Activated naive CD4-positive, alpha-beta T cell treated with anti-CD3 and anti-CD28 coated beads for 36 hours (primary cell): ENCODE data around the gene EPPIN. TPM values are rescaled to one million over a fixed set of nuclear protein-coding genes. Genes with fewer than 3 reads are reported as not detected.

Source experiments
- CTCF ChIA-PET: fragments of 350-600 bp; sonication (Branson Sonifier 250); formaldehyde crosslinking; loops from one replicate; lab custom pipeline; 2021; ENCODE audit warnings: antibody characterized with exemption; lab: Charles Lee
- DNase-seq: peaks from one replicate; pipeline ENCODE4 v3.0.0-alpha.2; 2020
- H3K27ac Mint-ChIP-seq: one replicate; pipeline ENCODE4 v1.8.0; 2021; ENCODE audit warnings: mild to moderate bottlenecking, mixed read lengths
- H3K27me3 Mint-ChIP-seq: one replicate; pipeline ENCODE4 v1.8.0; 2021; ENCODE audit warnings: low read depth, mixed read lengths
- H3K36me3 Mint-ChIP-seq: one replicate; pipeline ENCODE4 v1.8.0; 2021; ENCODE audit warnings: low read depth, mixed read lengths
- H3K4me1 Mint-ChIP-seq: one replicate; pipeline ENCODE4 v1.8.0; 2021; ENCODE audit warnings: low read depth, mixed read lengths
- H3K4me3 Mint-ChIP-seq: one replicate; pipeline ENCODE4 v1.8.0; 2021; ENCODE audit warnings: mild to moderate bottlenecking, moderate library complexity, mixed read lengths
- H3K9me3 Mint-ChIP-seq: one replicate; pipeline ENCODE4 v1.8.0; 2021; ENCODE audit warnings: mixed read lengths
- intact Hi-C: fragments of 100-400 bp; cut with micrococcal nuclease; formaldehyde crosslinking; loops from one replicate; pipeline ENCODE4 v1.15.1; 2023
- total RNA-seq, 2 experiments: library from RNA; stranded (reverse); gene quantifications; one replicate each; pipeline ENCODE4 v1.2.3, GENCODE V29; 2021

EPPIN gene
- total RNA-seq, 2 experiments from 2014 or later, result not detected

GRCh38 chr20:45501600-45501999 is 45.6 kb downstream of the EPPIN start:
- Mint-ChIP-seq H3K4me3 (no peak overlapping the region), H3K36me3 (no peaks in the 10 kb centered on the region), H3K27me3 (peaks cover 23% of the 10 kb centered on the region), H3K4me1 (no peaks in the 10 kb centered on the region), H3K27ac (no peak overlapping the region), H3K9me3 (no peaks in the 10 kb centered on the region)
- CTCF ChIA-PET, result interaction anchor here (0.6 to 0.8 kb wide), 2 partner anchors 9 to 24 kb away, joined by 3 read pairs; no protein-coding TSS in a partner anchor
- DNase-seq, result no peak
- intact Hi-C loops, result no loop called here

GRCh38 chr20:45500022-45500421 is 47.2 kb downstream of the EPPIN start:
- CTCF ChIA-PET, result interaction anchor here (0.7 kb wide), 1 partner anchor 50 kb away, joined by 3 read pairs; no protein-coding TSS in a partner anchor

GRCh38 chr20:45497971-45498494 is 49.2 kb downstream of the EPPIN start:
- Mint-ChIP-seq H3K36me3 (no peaks in the 10 kb centered on the region), H3K27me3 (peaks cover 15% of the 10 kb centered on the region), H3K9me3 (no peaks in the 10 kb centered on the region), H3K4me3 (no peak overlapping the region), H3K4me1 (no peaks in the 10 kb centered on the region), H3K27ac (no peak overlapping the region)
- CTCF ChIA-PET, result interaction anchor here (1.3 kb wide), 1 partner anchor 273 kb away, joined by 4 read pairs; no protein-coding TSS in a partner anchor
- intact Hi-C loops, result loop anchor here (10.0 kb wide), 1 partner anchor 63 kb away; no protein-coding TSS in a partner anchor
- DNase-seq, result no peak

More at GRCh38 chr20:45500022-45500421, 47.2 kb downstream of the EPPIN start:
- no peak for DNase-seq
- H3K4me1 Mint-ChIP-seq, result no peaks in the 10 kb centered on the region
- H3K27ac Mint-ChIP-seq, result no peak overlapping the region
- H3K9me3 Mint-ChIP-seq, result no peaks in the 10 kb centered on the region
- no peak overlapping the region for H3K4me3 Mint-ChIP-seq
- intact Hi-C loops, result no loop called here
- H3K36me3 Mint-ChIP-seq, result no peaks in the 10 kb centered on the region
- peaks cover 17% of the 10 kb centered on the region for H3K27me3 Mint-ChIP-seq

GRCh38 chr20:45496166-45496565 is 51.0 kb downstream of the EPPIN start:
- Mint-ChIP-seq H3K36me3 (no peaks in the 10 kb centered on the region), H3K4me1 (no peaks in the 10 kb centered on the region), H3K9me3 (no peaks in the 10 kb centered on the region), H3K27me3 (peaks cover 17% of the 10 kb centered on the region), H3K27ac (no peak overlapping the region), H3K4me3 (no peak overlapping the region)
- intact Hi-C loops, result loop anchor here (10.0 kb wide), 1 partner anchor 61 kb away; no protein-coding TSS in a partner anchor
- CTCF ChIA-PET, result no interaction called here
- DNase-seq, result no peak

- Mint-ChIP-seq H3K27ac (no peak overlapping the region), H3K9me3 (no peaks in the 10 kb centered on the region), H3K4me3 (no peak overlapping the region), H3K36me3 (no peaks in the 10 kb centered on the region), H3K4me1 (no peaks in the 10 kb centered on the region), H3K27me3 (peaks cover 18% of the 10 kb centered on the region)
- CTCF ChIA-PET, result interaction anchor here (0.9 kb wide), 1 partner anchor 134 kb away, joined by 3 read pairs; the partner anchor contains the start of gene WFDC10A
- DNase-seq, result no peak
- intact Hi-C loops, result loop anchor here (10.0 kb wide), 1 partner anchor 61 kb away; no protein-coding TSS in a partner anchor
Measured at GRCh38 chr20:45495501-45495941, 51.7 kb downstream of the EPPIN start.

Other genes starting within 250 kb of the EPPIN start
- not detected for gene RBPJL, start 240.6 kb downstream of the EPPIN start, total RNA-seq
- 1 to 10 TPM; 1.0 to 1.5 TPM for gene MATN4, start 239.1 kb downstream of the EPPIN start, total RNA-seq
- gene SDC4, start 199.0 kb downstream of the EPPIN start, total RNA-seq, result 10 to 100 TPM; 28.4 to 31.4 TPM
- 10 to 100 TPM; 24.0 to 26.0 TPM for gene SYS1, start 184.2 kb downstream of the EPPIN start, total RNA-seq
- 1 to 10 TPM in 1 of 2 experiments, under 1 TPM in 1; 0.59 to 1.0 TPM for gene TP53TG5, start 169.1 kb downstream of the EPPIN start, total RNA-seq
- 10 to 100 TPM; 55.3 to 56.7 TPM for gene DBNDD2, start 139.1 kb downstream of the EPPIN start, total RNA-seq
- gene PIGT, start 131.3 kb downstream of the EPPIN start, total RNA-seq, result 10 to 100 TPM; 37.7 to 43.8 TPM
- 1 to 10 TPM in 1 of 2 experiments, under 1 TPM in 1; 0.83 to 1.0 TPM for gene WFDC2, start 77.6 kb downstream of the EPPIN start, total RNA-seq
- not detected for gene SPINT3, start 31.8 kb downstream of the EPPIN start, total RNA-seq
- not detected for gene WFDC6, start 7.9 kb downstream of the EPPIN start, total RNA-seq
- not detected for gene WFDC8, start 31.9 kb upstream of the EPPIN start, total RNA-seq
- gene WFDC10A, start 82.3 kb upstream of the EPPIN start, total RNA-seq, result not detected
- gene WFDC9, start 83.9 kb upstream of the EPPIN start, total RNA-seq, result not detected
- gene WFDC11, start 122.8 kb upstream of the EPPIN start, total RNA-seq, result not detected
- gene WFDC13, start 154.6 kb upstream of the EPPIN start, total RNA-seq, result not detected
- gene WFDC10B, start 157.6 kb upstream of the EPPIN start, total RNA-seq, result not detected
- gene SPINT4, start 174.9 kb upstream of the EPPIN start, total RNA-seq, result not detected
- gene WFDC3, start 244.5 kb upstream of the EPPIN start, total RNA-seq, result not detected
- 10 to 100 TPM; 22.4 TPM for gene DNTTIP1, start 244.6 kb upstream of the EPPIN start, total RNA-seq